B cell (primary cell): ENCODE measurements around the gene CLECL1.

Experiments used
- EZH2 ChIP-seq: IDR thresholded peaks from 2 replicates; pipeline ENCODE4 v1.6.1; 2012; ENCODE audit warnings: borderline replicate concordance, low read depth, mild to moderate bottlenecking, moderate library complexity, low read length; ENCODE audit not compliant: insufficient read depth, poor library complexity, severe bottlenecking
- TF ChIP-seq, protein P1 (sequence below): fragments of 200-600 bp; IDR thresholded peaks from one replicate; pipeline ENCODE4 v1.8.0; 2022; ENCODE audit warnings: antibody characterized with exemption, mild to moderate bottlenecking

DNA sequence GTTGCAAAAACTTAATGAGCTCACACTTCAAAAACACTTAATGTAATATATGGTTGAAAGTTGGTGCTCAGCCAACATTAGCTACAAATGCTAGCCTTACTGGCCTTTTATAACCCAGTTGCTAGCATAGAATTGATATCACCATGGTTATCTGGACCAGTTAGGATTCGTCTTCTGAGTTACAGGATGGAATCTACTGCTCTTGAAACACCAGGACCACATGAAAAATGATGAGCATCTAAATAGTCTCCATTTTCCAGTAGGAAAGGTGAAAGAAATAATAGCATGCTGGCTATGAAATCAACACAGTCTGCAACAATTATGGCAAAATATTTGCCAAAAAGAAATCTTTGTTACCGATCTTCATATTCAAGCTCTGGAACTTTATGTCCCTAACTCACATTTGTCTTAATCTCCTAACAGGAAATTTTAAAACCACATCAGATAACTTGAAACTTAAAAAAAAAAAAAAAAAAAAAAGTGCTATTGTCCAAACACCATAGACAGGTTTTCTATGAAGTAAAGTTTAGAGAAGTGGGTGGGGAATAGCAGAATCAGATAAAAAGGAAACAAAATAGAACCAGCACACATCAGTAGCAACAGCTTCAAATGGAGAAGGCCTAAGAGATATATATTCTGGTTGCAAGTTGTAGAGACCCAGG lies 40.5 kb upstream of the CLECL1 start:
- TF ChIP-seq, protein P1, sequence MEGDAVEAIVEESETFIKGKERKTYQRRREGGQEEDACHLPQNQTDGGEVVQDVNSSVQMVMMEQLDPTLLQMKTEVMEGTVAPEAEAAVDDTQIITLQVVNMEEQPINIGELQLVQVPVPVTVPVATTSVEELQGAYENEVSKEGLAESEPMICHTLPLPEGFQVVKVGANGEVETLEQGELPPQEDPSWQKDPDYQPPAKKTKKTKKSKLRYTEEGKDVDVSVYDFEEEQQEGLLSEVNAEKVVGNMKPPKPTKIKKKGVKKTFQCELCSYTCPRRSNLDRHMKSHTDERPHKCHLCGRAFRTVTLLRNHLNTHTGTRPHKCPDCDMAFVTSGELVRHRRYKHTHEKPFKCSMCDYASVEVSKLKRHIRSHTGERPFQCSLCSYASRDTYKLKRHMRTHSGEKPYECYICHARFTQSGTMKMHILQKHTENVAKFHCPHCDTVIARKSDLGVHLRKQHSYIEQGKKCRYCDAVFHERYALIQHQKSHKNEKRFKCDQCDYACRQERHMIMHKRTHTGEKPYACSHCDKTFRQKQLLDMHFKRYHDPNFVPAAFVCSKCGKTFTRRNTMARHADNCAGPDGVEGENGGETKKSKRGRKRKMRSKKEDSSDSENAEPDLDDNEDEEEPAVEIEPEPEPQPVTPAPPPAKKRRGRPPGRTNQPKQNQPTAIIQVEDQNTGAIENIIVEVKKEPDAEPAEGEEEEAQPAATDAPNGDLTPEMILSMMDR, result no peak
- TF ChIP-seq EZH2, result no peak
